Naive B cell (primary cell): ENCODE data around the gene KRT73. TPM values are rescaled to one million over a fixed set of nuclear protein-coding genes. Genes with fewer than 3 reads are reported as not detected.

Experiments
- ATAC-seq, 2 donors: fragments of 150-1000 bp; cut with Tn5 transposase; 2 replicates each; pipeline ENCODE4 v1.10.0; 2021; ENCODE audit warnings: low read depth in 2 of 2, mild to moderate bottlenecking in 2 of 2, moderate library complexity in 2 of 2
- DNase-seq: peaks from one replicate; pipeline ENCODE4 v3.0.0; 2022
- H3K27ac Mint-ChIP-seq, 6 donors: one replicate each; pipeline ENCODE4 v1.8.0; 2020 to 2022; ENCODE audit warnings: mild to moderate bottlenecking in 6 of 6, mixed read lengths in 6 of 6, moderate library complexity in 5 of 6, inconsistent platforms in 2 of 6
- H3K27me3 Mint-ChIP-seq, 3 donors: one replicate each; pipeline ENCODE4 v1.8.0; 2021 to 2022; ENCODE audit warnings: mixed read lengths in 3 of 3, mild to moderate bottlenecking in 1 of 3
- H3K36me3 Mint-ChIP-seq, 2 donors: one replicate each; pipeline ENCODE4 v1.8.0; 2020 to 2022; ENCODE audit warnings: mixed read lengths in 2 of 2, inconsistent platforms in 1 of 2, mild to moderate bottlenecking in 1 of 2
- H3K4me1 Mint-ChIP-seq, 3 donors: one replicate each; pipeline ENCODE4 v1.8.0; 2020 to 2022; ENCODE audit warnings: mixed read lengths in 3 of 3, inconsistent platforms in 1 of 3, mild to moderate bottlenecking in 1 of 3, moderate library complexity in 1 of 3
- H3K4me3 Mint-ChIP-seq, 8 donors: one replicate each; pipeline ENCODE4 v1.8.0; 2020 to 2022; ENCODE audit warnings: mild to moderate bottlenecking in 8 of 8, mixed read lengths in 8 of 8, moderate library complexity in 8 of 8, inconsistent platforms in 2 of 8
- H3K9me3 Mint-ChIP-seq, 7 donors: one replicate each; pipeline ENCODE4 v1.8.0; 2020 to 2022; ENCODE audit warnings: mixed read lengths in 7 of 7, mild to moderate bottlenecking in 5 of 7, inconsistent platforms in 2 of 7, moderate library complexity in 1 of 7
- polyA plus RNA-seq, 6 donors: library from polyadenylated mRNA; unstranded; fragments of 300-500 nt; fragmentation: Illumina TruSeq; gene quantifications; one replicate each; pipeline ENCODE4 v1.2.3, GENCODE V29; 2021; ENCODE audit warnings: low read depth in 6 of 6

Gene KRT73
- polyA plus RNA-seq, 6 donors from 2014 or later = not detected

GRCh38 chr12:52579468-52580465, 38.6 kb downstream of the KRT73 start:
- no peak for ATAC-seq
- H3K27ac Mint-ChIP-seq = no peak overlapping the region
- H3K4me3 Mint-ChIP-seq = peak overlapping the region in 1 of 8 donors; percentile 19
- DNase-seq = no peak
- no peaks in the 10 kb centered on the region for H3K9me3 Mint-ChIP-seq
- peaks cover 0 to under 1% (median 0%) of the 10 kb centered on the region in 3 donors for H3K4me1 Mint-ChIP-seq
- peaks cover 5 to 36% (median 21%) of the 10 kb centered on the region in 3 donors for H3K27me3 Mint-ChIP-seq
- no peaks in the 10 kb centered on the region for H3K36me3 Mint-ChIP-seq

GRCh38 chr12:52578469-52578868, 39.9 kb downstream of the KRT73 start:
- DNase-seq (no peak), ATAC-seq (no peak)
- no peak overlapping the region for H3K4me3 Mint-ChIP-seq
- peak overlapping the region in 1 of 6 donors; percentile 15 for H3K27ac Mint-ChIP-seq
- peaks cover 5 to 36% (median 21%) of the 10 kb centered on the region in 3 donors for H3K27me3 Mint-ChIP-seq
- no peaks in the 10 kb centered on the region for H3K36me3 Mint-ChIP-seq
- no peaks in the 10 kb centered on the region for H3K4me1 Mint-ChIP-seq
- no peaks in the 10 kb centered on the region for H3K9me3 Mint-ChIP-seq

- no peaks in the 10 kb centered on the region for H3K4me1 Mint-ChIP-seq
- no peak overlapping the region for H3K27ac Mint-ChIP-seq
- DNase-seq (no peak), ATAC-seq (no peak)
- H3K27me3 Mint-ChIP-seq = peaks cover 8 to 46% (median 29%) of the 10 kb centered on the region in 3 donors
- H3K9me3 Mint-ChIP-seq = no peaks in the 10 kb centered on the region
- no peak overlapping the region for H3K4me3 Mint-ChIP-seq
- no peaks in the 10 kb centered on the region for H3K36me3 Mint-ChIP-seq
These were observed 41.0 kb downstream of the KRT73 start for GRCh38 chr12:52577316-52577715.

GRCh38 chr12:52575948-52576347, 42.4 kb downstream of the KRT73 start:
- H3K27me3 Mint-ChIP-seq = peaks cover 18 to 33% (median 19%) of the 10 kb centered on the region in 3 donors
- DNase-seq (no peak), ATAC-seq (no peak)
- no peak overlapping the region for H3K27ac Mint-ChIP-seq
- H3K4me3 Mint-ChIP-seq = no peak overlapping the region
- no peaks in the 10 kb centered on the region for H3K4me1 Mint-ChIP-seq
- no peaks in the 10 kb centered on the region for H3K36me3 Mint-ChIP-seq
- no peaks in the 10 kb centered on the region for H3K9me3 Mint-ChIP-seq

GRCh38 chr12:52575256-52575655, 43.1 kb downstream of the KRT73 start:
- Mint-ChIP-seq H3K36me3 (no peaks in the 10 kb centered on the region), H3K27ac (no peak overlapping the region), H3K27me3 (peaks cover 16 to 30% (median 19%) of the 10 kb centered on the region in 3 donors), H3K4me1 (no peaks in the 10 kb centered on the region), H3K9me3 (no peaks in the 10 kb centered on the region), H3K4me3 (no peak overlapping the region)
- DNase-seq (no peak), ATAC-seq (no peak)

DNA sequence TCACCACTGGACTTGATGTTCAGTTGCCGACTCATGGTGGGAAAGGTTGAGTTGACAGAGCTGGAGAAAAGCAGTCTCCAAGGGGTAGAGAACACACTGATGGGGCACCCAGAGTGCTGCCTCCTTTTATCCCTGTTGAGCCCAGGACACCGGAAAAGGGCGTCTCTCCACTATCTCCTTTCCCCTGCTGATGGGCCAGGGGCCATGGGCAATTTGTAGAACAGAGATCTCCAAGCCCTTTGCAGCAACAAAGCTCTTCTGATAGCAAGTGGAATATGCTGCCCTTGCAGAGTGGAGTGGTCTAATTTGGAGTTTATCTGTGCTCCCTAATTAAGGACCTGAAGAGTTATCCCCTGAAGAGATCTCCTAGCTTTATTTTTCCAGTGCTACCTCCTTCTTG, 44.6 kb downstream of the KRT73 start, which contains the start of gene KRT74:
Gene KRT74 (minus strand): TSS at position 101 of the 400 bp plus-strand sequence. CDS start 66 bp downstream, at position 35.
- H3K27me3 Mint-ChIP-seq = peaks cover 15 to 27% (median 19%) of the 10 kb centered on the region in 3 donors

GRCh38 chr12:52573306-52573705, 45.1 kb downstream of the KRT73 start:
- no peaks in the 10 kb centered on the region for H3K36me3 Mint-ChIP-seq
- no peak overlapping the region for H3K4me3 Mint-ChIP-seq
- H3K4me1 Mint-ChIP-seq = no peaks in the 10 kb centered on the region
- peaks cover 15 to 27% (median 19%) of the 10 kb centered on the region in 3 donors for H3K27me3 Mint-ChIP-seq
- no peaks in the 10 kb centered on the region for H3K9me3 Mint-ChIP-seq
- no peak overlapping the region for H3K27ac Mint-ChIP-seq
- DNase-seq (no peak), ATAC-seq (no peak)

More for the DNA sequence above, 44.6 kb downstream of the KRT73 start, which contains the start of gene KRT74:
- Mint-ChIP-seq H3K27ac (no peak within 1 kb of the TSS), H3K9me3 (no peaks in the 10 kb centered on the region), H3K4me1 (no peaks in the 10 kb centered on the region), H3K36me3 (no peaks in the 10 kb centered on the region), H3K4me3 (no peak within 1 kb of the TSS)
- DNase-seq (no peak), ATAC-seq (no peak)

DNA sequence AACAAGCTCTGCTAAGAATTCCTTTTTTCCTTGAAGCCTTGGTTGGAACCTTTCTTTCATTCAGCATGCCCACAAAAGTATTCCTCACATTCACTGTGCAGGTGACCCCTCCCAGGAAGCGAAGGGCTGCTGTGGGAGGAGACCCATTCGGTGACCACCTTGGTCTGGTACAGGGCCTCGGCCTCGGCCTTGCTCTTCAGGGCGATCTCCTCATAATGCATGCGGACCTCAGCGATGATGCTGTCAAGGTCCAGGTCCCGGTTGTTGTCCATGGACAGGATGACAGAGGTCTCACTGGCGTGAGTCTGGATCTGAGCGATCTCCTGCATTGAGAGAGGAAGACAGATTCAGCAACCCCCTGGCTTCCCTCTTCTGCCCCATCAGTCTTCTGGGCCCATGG, 47.8 kb downstream of the KRT73 start:
- ATAC-seq (no peak), DNase-seq (no peak)
- peaks cover 21 to 36% (median 22%) of the 10 kb centered on the region in 3 donors for H3K27me3 Mint-ChIP-seq
- no peaks in the 10 kb centered on the region for H3K9me3 Mint-ChIP-seq
- peak overlapping the region in 1 of 8 donors; percentile 11 for H3K4me3 Mint-ChIP-seq
- H3K36me3 Mint-ChIP-seq = no peaks in the 10 kb centered on the region
- no peak overlapping the region for H3K27ac Mint-ChIP-seq
- H3K4me1 Mint-ChIP-seq = no peaks in the 10 kb centered on the region

GRCh38 chr12:52568111-52568510, 50.2 kb downstream of the KRT73 start:
- Mint-ChIP-seq H3K27ac (no peak overlapping the region), H3K4me1 (no peaks in the 10 kb centered on the region)

DNA sequence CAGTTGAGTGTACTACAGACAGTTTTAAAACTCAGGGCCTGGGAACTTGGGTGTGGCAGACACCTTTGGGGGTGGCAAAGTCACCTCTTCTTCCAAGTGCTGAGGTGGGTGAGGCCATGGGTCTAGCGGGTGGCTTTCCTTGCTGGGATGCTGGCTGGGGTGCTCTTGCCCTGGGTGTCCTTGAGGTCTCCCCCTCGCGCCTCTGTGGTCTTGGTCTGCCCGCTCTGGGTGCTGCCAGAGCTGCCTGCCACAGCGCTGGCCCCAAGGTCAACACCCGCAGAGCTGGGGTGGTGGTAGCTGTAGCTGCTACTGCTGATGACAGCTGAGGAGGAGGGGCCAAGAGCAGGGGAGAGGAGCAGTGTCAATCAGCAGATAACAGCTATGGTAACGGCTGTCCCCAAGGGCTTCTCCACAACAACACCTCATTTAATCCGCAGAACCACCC, 51.5 kb downstream of the KRT73 start:
- no peak overlapping the region for H3K27ac Mint-ChIP-seq
- H3K4me3 Mint-ChIP-seq = no peak overlapping the region
- peaks cover 22 to 40% (median 23%) of the 10 kb centered on the region in 3 donors for H3K27me3 Mint-ChIP-seq
- H3K9me3 Mint-ChIP-seq = no peaks in the 10 kb centered on the region
- no peaks in the 10 kb centered on the region for H3K4me1 Mint-ChIP-seq
- H3K36me3 Mint-ChIP-seq = no peaks in the 10 kb centered on the region
- ATAC-seq (no peak), DNase-seq (no peak)

More at GRCh38 chr12:52568111-52568510, 50.2 kb downstream of the KRT73 start:
- Mint-ChIP-seq H3K9me3 (no peaks in the 10 kb centered on the region), H3K36me3 (no peaks in the 10 kb centered on the region), H3K4me3 (no peak overlapping the region), H3K27me3 (peaks cover 29 to 49% (median 29%) of the 10 kb centered on the region in 3 donors)
- no peak for DNase-seq
- no peak for ATAC-seq

GRCh38 chr12:52564582-52564981, 53.8 kb downstream of the KRT73 start:
- Mint-ChIP-seq H3K36me3 (no peaks in the 10 kb centered on the region), H3K9me3 (no peaks in the 10 kb centered on the region), H3K4me1 (no peaks in the 10 kb centered on the region), H3K27ac (no peak overlapping the region), H3K27me3 (peaks cover 15 to 32% (median 22%) of the 10 kb centered on the region in 3 donors), H3K4me3 (no peak overlapping the region)
- no peak for ATAC-seq
- no peak for DNase-seq

GRCh38 chr12:52561880-52562449, 56.4 kb downstream of the KRT73 start:
- DNase-seq (no peak), ATAC-seq (no peak)
- Mint-ChIP-seq H3K9me3 (no peaks in the 10 kb centered on the region), H3K36me3 (no peaks in the 10 kb centered on the region), H3K4me1 (no peaks in the 10 kb centered on the region), H3K4me3 (no peak overlapping the region), H3K27ac (no peak overlapping the region), H3K27me3 (peaks cover 20 to 35% (median 33%) of the 10 kb centered on the region in 3 donors)

DNA sequence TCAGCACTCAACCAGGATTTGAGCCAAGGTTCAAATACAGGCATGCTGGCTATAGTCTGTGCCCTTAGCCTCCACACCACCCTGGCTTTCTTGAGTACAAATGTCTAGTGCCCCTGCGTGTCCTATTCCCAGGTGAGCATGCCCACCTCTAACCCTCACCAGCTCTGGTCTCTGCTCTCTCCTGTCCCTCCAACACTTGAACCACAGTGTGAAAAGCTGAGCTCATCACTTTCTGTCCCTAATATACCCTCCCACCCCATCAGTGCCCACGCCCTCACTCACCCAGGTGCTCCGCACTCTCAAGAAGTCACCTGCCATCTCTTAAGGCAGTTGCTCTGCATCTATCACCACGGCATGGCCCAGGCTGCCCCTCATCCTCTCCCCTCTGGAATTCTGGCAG, 58.4 kb downstream of the KRT73 start:
- Mint-ChIP-seq H3K27ac (peak overlapping the region in 2 of 6 donors; percentile 65 to 74), H3K4me1 (no peaks in the 10 kb centered on the region), H3K9me3 (no peaks in the 10 kb centered on the region), H3K4me3 (no peak overlapping the region), H3K27me3 (peaks cover 9 to 35% (median 31%) of the 10 kb centered on the region in 3 donors), H3K36me3 (no peaks in the 10 kb centered on the region)
- no peak for DNase-seq
- ATAC-seq = no peak
